Medulla oblongata (tissue), 1 donor: ENCODE results near the gene PRPF19.
A peak's percentile ranks its signal among the peaks of the same experiment; 100 is the strongest.

Experiments used
- DNase-seq: peaks from one replicate; pipeline ENCODE4 v3.0.0-alpha.2; 2015; ENCODE audit errors: extremely low spot score

Gene PRPF19

DNA sequence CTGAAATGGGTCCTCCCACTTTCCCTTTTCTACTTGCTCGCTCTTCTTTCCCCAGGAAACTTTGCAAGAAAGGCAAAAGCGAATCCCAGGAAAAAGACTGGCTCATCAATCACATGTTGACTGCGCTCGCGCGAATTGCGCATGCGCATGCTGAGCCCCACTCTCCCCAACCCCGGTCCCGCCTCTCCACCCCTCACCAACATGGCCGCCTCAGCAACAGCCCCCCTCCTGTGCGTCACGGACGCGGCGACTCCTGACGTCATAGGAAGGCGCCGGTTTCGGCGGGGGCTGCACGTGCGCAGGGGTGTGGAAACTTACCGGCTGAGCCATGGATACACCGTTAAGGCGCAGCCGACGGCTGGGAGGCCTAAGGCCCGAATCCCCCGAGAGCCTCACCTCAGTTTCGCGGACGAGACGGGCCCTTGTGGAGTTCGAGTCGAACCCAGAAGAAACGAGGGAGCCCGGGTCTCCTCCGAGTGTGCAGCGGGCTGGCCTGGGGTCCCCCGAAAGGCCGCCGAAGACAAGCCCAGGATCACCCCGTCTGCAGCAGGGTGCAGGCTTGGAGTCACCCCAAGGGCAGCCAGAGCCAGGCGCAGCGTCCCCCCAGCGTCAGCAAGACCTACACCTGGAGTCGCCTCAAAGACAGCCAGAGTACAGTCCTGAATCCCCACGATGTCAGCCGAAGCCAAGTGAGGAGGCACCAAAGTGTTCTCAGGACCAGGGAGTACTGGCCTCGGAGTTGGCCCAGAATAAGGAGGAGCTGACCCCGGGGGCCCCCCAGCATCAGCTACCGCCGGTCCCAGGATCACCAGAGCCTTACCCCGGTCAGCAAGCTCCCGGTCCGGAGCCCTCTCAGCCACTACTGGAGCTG, 64.4 kb downstream of the PRPF19 start, which contains the start of gene CCDC86:
Gene CCDC86 (plus strand): TSS at position 317 of the 871 bp plus-strand sequence. CDS start 12 bp downstream, at position 329.
- peak; percentile 97 for DNase-seq
